ENCODE measurements around the gene PHEX. TPM values are rescaled to one million over a fixed set of nuclear protein-coding genes. Genes with fewer than 3 reads are reported as not detected.
A peak's percentile ranks its signal among the peaks of the same experiment; 100 is the strongest.
"Not testable (repeated sequence)": the region's sequence is repeated elsewhere in the genome, so short reads cannot be mapped to it uniquely, and the experiment has no call there.

The PHEX gene
- total and polyA plus RNA-seq, 2 experiments from 2014 or later, result 0.05 to 0.21 TPM

GRCh38 chrX:22278375-22278774, 246.2 kb downstream of the PHEX start:
- H3K27me3 Mint-ChIP-seq (ENCODE audit: insufficient read depth, low read depth, poor library complexity), result no peaks in the 10 kb centered on the region
- TF ChIP-seq CREB1 (CRISPR knock-in tag; IDR thresholded peaks at IDR 0.05; ENCODE audit: low read depth), result no peak
- TF ChIP-seq ETS1 (IDR thresholded peaks at IDR 0.05), result no peak
- TF ChIP-seq CTCF (conservative IDR thresholded peaks at IDR 0.05; ENCODE audit: low read depth in 2 of 2), result peak; percentile 30 to 52
- no peaks in the 10 kb centered on the region for H3K36me3 Mint-ChIP-seq (ENCODE audit: low read depth)
- no peak overlapping the region for H3K27ac ChIP-seq (ENCODE audit: low read depth)
- no peaks in the 10 kb centered on the region for H4K20me1 ChIP-seq (replicated peaks; ENCODE audit: insufficient read depth)
- peak; percentile 41; the same call in 1 of the 3 replicates for ATAC-seq
- DNase-seq (ENCODE audit: low spot score), result peak; percentile 30
- no peak overlapping the region for H2AFZ ChIP-seq
- no peak overlapping the region for H3K27ac Mint-ChIP-seq
- H3K9me2 ChIP-seq (ENCODE audit: insufficient read depth), result no peaks in the 10 kb centered on the region
- no peak overlapping the region for H3K4me2 ChIP-seq
- H3F3A ChIP-seq (replicated peaks; ENCODE audit: low read depth), result no peaks in the 10 kb centered on the region
- H3K4me3 ChIP-seq, result no peak overlapping the region
- no peaks in the 10 kb centered on the region for H3K79me2 ChIP-seq (replicated peaks; ENCODE audit: insufficient read depth)
- peaks cover 5% of the 10 kb centered on the region; the same call in 1 of the 3 replicates for H3K9me3 Mint-ChIP-seq
- no peak overlapping the region for H3K4me3 Mint-ChIP-seq
- H3K27me3 ChIP-seq (ENCODE audit: insufficient read depth), result no peaks in the 10 kb centered on the region
- H3K4me1 Mint-ChIP-seq, result no peaks in the 10 kb centered on the region
- no peaks in the 10 kb centered on the region for H3K36me3 ChIP-seq (ENCODE audit: insufficient read depth)
- H3K4me1 ChIP-seq (ENCODE audit: insufficient read depth), result no peaks in the 10 kb centered on the region

GRCh38 chrX:22289209-22289608, 257.1 kb downstream of the PHEX start:
- H3K27ac ChIP-seq (ENCODE audit: low read depth); ATAC-seq; H3K4me3 ChIP-seq; H3K27me3 ChIP-seq (ENCODE audit: insufficient read depth); H3K36me3 Mint-ChIP-seq (ENCODE audit: low read depth); H3K4me1 ChIP-seq (ENCODE audit: insufficient read depth); H3K4me3 Mint-ChIP-seq; H3K9me2 ChIP-seq (ENCODE audit: insufficient read depth); H3K4me2 ChIP-seq; H3F3A ChIP-seq (replicated peaks; ENCODE audit: low read depth); H3K79me2 ChIP-seq (replicated peaks; ENCODE audit: insufficient read depth); H2AFZ ChIP-seq; H3K4me1 Mint-ChIP-seq; H3K27me3 Mint-ChIP-seq (ENCODE audit: insufficient read depth, low read depth, poor library complexity); H3K27ac Mint-ChIP-seq; DNase-seq (ENCODE audit: low spot score); H3K36me3 ChIP-seq (ENCODE audit: insufficient read depth); H4K20me1 ChIP-seq (replicated peaks; ENCODE audit: insufficient read depth): not testable (repeated sequence)
- peaks cover 12% of the 10 kb centered on the region; the same call in 2 of the 3 replicates for H3K9me3 Mint-ChIP-seq

GRCh38 chrX:22296871-22297270, 264.7 kb downstream of the PHEX start:
- H3K36me3 ChIP-seq (ENCODE audit: insufficient read depth), result no peaks in the 10 kb centered on the region
- ATAC-seq (no peak), DNase-seq (ENCODE audit: low spot score) (no peak)
- no peaks in the 10 kb centered on the region for H3K27me3 ChIP-seq (ENCODE audit: insufficient read depth)
- H3F3A ChIP-seq (replicated peaks; ENCODE audit: low read depth), result no peaks in the 10 kb centered on the region
- H3K27ac Mint-ChIP-seq, result no peak overlapping the region
- no peak overlapping the region for H3K4me3 Mint-ChIP-seq
- H3K9me3 Mint-ChIP-seq, result no peaks in the 10 kb centered on the region; the same call in 2 of the 3 replicates
- H4K20me1 ChIP-seq (replicated peaks; ENCODE audit: insufficient read depth), result no peaks in the 10 kb centered on the region
- no peaks in the 10 kb centered on the region for H3K79me2 ChIP-seq (replicated peaks; ENCODE audit: insufficient read depth)
- no peaks in the 10 kb centered on the region for H3K27me3 Mint-ChIP-seq (ENCODE audit: insufficient read depth, low read depth, poor library complexity)
- H2AFZ ChIP-seq, result no peak overlapping the region
- peaks cover 16% of the 10 kb centered on the region; the same call in 2 of the 3 replicates for H3K4me1 Mint-ChIP-seq
- no peak overlapping the region for H3K27ac ChIP-seq (ENCODE audit: low read depth)
- H3K4me3 ChIP-seq, result no peak overlapping the region
- no peaks in the 10 kb centered on the region for H3K36me3 Mint-ChIP-seq (ENCODE audit: low read depth)
- 0 out of 2 replicates have a peak, but pooled peaks cover 4% of the 10 kb centered on the region for H3K4me1 ChIP-seq (ENCODE audit: insufficient read depth)
- no peaks in the 10 kb centered on the region for H3K9me2 ChIP-seq (ENCODE audit: insufficient read depth)
- H3K4me2 ChIP-seq, result no peak overlapping the region
- TF ChIP-seq CREB1 (CRISPR knock-in tag; IDR thresholded peaks at IDR 0.05; ENCODE audit: low read depth) (no peak), ZNF114 (CRISPR knock-in tag; IDR thresholded peaks at IDR 0.05) (no peak), NANOG (IDR thresholded peaks at IDR 0.05; ENCODE audit: borderline replicate concordance) (no peak), CTCF (conservative IDR thresholded peaks at IDR 0.05; ENCODE audit: low read depth in 2 of 2) (no peak), EZH2phosphoT487 (IDR thresholded peaks at IDR 0.05; ENCODE audit: unreplicated experiment) (no peak)
